IPS DF 6.9 (cell line): ENCODE measurements around the gene PLEKHA8.

Source experiments
- DNase-seq: peaks from one replicate; pipeline ENCODE4 v3.0.0-alpha.2; 2013; ENCODE audit warnings: low read depth, low spot score
- H3K27ac ChIP-seq: one replicate; pipeline ENCODE4 v1.5.1; 2013; ENCODE audit warnings: low read length, control low read depth
- H3K27me3 ChIP-seq: 2 replicates; pipeline ENCODE4 v1.6.1; 2013; ENCODE audit warnings: mild to moderate bottlenecking, low read length; ENCODE audit not compliant: control insufficient read depth, insufficient read depth
- H3K36me3 ChIP-seq: 2 replicates; pipeline ENCODE4 v1.6.1; 2013; ENCODE audit warnings: low read length; ENCODE audit not compliant: control insufficient read depth, insufficient read depth
- H3K4me1 ChIP-seq: 2 replicates; pipeline ENCODE4 v1.6.1; 2013; ENCODE audit warnings: low read length; ENCODE audit not compliant: control insufficient read depth, insufficient read depth
- H3K4me3 ChIP-seq: 2 replicates; pipeline ENCODE4 v1.5.1; 2013; ENCODE audit warnings: mild to moderate bottlenecking, low read length
- H3K9me3 ChIP-seq: 2 replicates; pipeline ENCODE4 v1.6.1; 2013; ENCODE audit warnings: low read length, inconsistent platforms; ENCODE audit not compliant: control insufficient read depth, insufficient read depth
- WGBS: extraction: QIAGEN DNeasy Blood & Tissue Kit; methylation state at CpG from one replicate; pipeline ENCODE4 v1.1.7; 2013; ENCODE audit warnings: mixed read lengths, missing lambda C conversion rate; ENCODE audit not compliant: insufficient read length, insufficient coverage; 5-methylcytosine and 5-hydroxymethylcytosine counted together

Gene PLEKHA8

DNA sequence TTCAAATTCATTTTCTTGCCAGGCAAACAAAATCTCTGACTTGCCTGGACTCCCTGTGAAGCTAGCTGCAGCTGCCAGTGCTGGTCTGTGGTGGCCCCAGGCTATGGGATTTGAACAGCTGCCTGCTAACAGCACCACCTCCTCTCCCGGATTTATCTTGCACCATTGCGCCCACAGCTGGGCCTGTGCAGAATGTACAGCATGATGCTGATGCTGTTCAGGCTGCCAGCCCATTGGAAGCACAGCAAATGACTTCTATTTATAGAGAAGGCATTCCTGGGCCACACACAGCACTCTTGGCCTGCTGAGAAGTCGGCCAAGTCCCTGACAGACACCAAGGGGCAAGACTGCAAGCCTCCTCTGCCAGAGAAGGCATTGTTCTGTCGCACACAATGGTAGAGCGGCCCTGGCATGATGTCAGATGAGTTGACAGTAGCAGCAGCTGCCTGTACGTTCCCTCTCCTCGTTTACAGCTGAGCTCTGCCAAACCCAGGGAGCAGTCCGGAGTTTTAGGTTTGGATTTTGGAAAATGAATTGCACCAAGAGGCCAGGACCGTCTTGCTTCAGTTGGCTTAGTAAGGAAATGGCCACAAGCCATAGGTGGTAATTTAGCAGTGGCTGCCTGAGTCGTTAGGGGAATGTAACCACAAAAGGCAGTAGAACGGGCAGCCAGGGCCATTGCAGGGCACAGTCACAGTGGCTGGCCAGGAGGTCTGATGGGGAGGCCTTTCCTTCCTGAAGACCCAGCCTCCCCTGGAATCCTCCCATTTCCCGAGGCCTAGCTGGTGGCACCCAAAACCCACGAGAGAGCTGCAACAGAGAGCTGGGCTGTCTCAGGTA is 145.1 kb downstream of the PLEKHA8 start:
- H3K36me3 ChIP-seq, result no peaks in the 10 kb centered on the region
- H3K9me3 ChIP-seq, result no peaks in the 10 kb centered on the region
- DNase-seq, result no peak
- no CpG with 5 or more reads among the region's 13 CpGs for WGBS
- no peaks in the 10 kb centered on the region for H3K27me3 ChIP-seq
- H3K4me3 ChIP-seq, result no peak overlapping the region
- peaks cover 7% of the 10 kb centered on the region for H3K4me1 ChIP-seq
- no peak overlapping the region for H3K27ac ChIP-seq

DNA sequence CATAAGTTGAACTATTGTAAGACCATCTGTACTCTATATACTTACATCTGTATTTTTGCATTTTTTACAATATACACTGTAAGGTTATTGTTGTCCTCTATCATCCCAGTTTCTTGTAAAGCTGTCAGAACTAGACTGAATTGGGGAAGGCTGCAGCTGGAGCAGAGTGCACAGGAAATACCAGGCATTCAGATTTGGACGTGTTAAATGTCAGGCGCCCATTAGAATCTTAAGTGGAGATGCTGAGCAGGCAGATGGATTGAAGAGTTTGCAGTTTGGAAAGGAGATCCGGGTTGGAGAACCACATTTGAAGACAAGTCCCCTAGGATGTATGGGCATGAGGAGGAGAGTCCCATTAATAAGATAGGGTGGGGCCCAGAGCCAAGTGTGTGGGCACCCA is 147.0 kb downstream of the PLEKHA8 start:
- no peak for DNase-seq

DNA sequence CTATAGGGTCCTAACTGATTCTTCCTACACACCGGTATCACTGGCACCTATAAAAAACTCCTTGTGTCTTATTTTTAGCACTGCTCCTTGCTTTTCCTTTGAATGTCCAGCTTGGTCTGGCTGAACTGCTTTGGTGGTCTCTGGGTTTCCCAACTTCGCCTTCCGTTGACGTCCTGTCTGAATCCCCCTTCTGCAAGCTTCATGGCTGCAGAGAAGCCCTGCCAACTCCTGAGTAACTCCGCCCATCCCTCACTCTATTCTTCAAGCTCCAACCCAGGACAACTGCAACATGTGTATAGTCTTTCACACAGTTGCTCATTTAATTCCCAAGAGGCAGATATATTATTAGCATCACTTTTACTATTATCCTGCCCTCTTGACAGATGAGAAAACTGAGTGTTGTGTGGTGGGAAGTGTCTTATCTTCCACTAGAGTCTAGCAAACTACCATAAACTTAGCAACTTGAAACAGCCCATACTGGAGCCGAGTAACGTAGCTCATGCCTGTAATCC is 147.5 kb downstream of the PLEKHA8 start:
- no peaks in the 10 kb centered on the region for H3K9me3 ChIP-seq
- H3K4me3 ChIP-seq, result no peak overlapping the region
- no peaks in the 10 kb centered on the region; the same call in 1 of the 2 replicates for H3K4me1 ChIP-seq
- H3K36me3 ChIP-seq, result no peaks in the 10 kb centered on the region
- H3K27ac ChIP-seq, result no peak overlapping the region
- no CpG with 5 or more reads among the region's 7 CpGs for WGBS
- DNase-seq, result no peak
- H3K27me3 ChIP-seq, result no peaks in the 10 kb centered on the region

More for the DNA sequence above, 147.0 kb downstream of the PLEKHA8 start:
- no peak overlapping the region for H3K27ac ChIP-seq
- H3K4me1 ChIP-seq, result no peaks in the 10 kb centered on the region; the same call in 1 of the 2 replicates
- H3K27me3 ChIP-seq, result no peaks in the 10 kb centered on the region
- no peaks in the 10 kb centered on the region for H3K9me3 ChIP-seq
- H3K36me3 ChIP-seq, result no peaks in the 10 kb centered on the region
- no peak overlapping the region for H3K4me3 ChIP-seq
- no CpG with 5 or more reads among the region's 3 CpGs for WGBS

DNA sequence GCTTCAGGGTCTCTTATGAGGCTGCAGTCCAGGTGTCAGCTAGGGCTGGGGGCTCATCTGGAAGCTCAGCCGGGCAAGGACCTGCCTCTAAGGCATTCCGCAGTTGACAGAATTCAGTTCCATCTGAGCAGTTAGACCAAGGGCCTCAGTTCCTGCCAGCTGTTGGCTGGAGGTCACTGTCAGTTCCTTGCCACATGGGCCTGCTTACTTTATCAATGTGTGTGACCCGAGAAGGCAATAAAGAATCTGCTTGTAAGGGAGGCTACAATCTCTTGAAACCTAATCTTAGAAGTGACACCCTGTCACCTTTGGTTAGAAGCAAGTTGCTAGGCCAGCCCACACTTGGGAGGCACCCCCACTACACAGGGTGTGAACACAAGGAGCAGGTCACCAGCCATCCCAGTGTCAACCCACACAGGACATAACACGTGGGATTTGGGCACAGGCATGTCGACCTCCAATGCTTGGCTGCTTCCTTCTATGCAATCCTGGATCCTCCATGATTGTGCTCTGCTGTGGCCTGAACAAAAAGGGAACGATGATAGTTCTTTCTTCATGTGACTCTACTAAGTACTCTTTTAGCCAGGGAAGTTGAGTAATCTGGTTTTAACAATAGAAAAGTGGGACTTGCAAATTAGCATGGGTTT is 148.4 kb downstream of the PLEKHA8 start:
- Histone ChIP-seq H3K27ac (no peak overlapping the region), H3K36me3 (no peaks in the 10 kb centered on the region), H3K27me3 (no peaks in the 10 kb centered on the region), H3K9me3 (no peaks in the 10 kb centered on the region), H3K4me3 (no peak overlapping the region), H3K4me1 (no peaks in the 10 kb centered on the region; the same call in 1 of the 2 replicates)
- DNase-seq, result no peak
- no CpG with 5 or more reads among the region's 6 CpGs for WGBS

DNA sequence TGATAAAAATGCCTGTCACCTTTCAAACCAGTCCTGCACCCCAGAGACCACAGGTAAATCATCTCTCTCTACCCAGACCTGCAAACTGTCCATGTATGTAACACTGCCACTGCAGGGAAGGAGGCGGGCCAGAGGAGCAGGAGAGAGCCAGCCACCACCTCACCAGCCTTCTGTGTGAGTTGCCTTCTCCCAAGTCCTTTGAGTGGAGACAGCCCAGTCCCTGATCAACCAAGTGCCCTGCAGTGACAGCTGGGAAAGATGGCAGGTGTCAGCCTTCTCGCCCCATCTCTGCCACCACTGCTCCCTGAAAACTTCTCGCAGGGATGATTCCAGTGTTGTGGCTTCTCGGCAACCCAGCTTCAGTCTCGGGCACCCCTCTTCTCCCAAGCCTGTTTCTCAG is 149.0 kb downstream of the PLEKHA8 start:
- no peak for DNase-seq
- no peak overlapping the region for H3K27ac ChIP-seq
- H3K9me3 ChIP-seq, result no peaks in the 10 kb centered on the region
- H3K4me3 ChIP-seq, result no peak overlapping the region
- no CpG with 5 or more reads among the region's 5 CpGs for WGBS
- H3K27me3 ChIP-seq, result no peaks in the 10 kb centered on the region
- no peaks in the 10 kb centered on the region; the same call in 1 of the 2 replicates for H3K4me1 ChIP-seq
- H3K36me3 ChIP-seq, result no peaks in the 10 kb centered on the region

DNA sequence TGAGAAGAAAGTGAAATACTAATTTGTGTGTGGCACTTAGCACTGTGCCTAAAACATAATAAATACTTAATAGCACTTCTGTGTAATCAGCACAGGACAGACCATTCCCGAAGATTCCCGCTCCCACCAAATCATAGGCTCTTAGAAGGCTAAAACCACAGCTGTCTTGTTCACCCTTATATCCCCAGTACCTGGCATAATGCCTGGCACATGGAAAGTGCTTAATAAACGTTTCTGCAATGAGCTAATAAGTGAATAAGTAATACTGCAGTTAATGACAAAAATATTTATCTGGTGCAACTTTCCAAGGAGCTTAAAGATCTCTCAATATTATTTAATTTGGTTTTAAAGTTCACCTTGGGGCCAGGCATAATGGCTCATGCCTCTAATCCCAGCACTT is 149.8 kb downstream of the PLEKHA8 start:
- no CpG with 5 or more reads among the region's 3 CpGs for WGBS
- no peak for DNase-seq
- H3K4me1 ChIP-seq, result no peaks in the 10 kb centered on the region; the same call in 1 of the 2 replicates
- H3K27me3 ChIP-seq, result no peaks in the 10 kb centered on the region
- no peaks in the 10 kb centered on the region for H3K9me3 ChIP-seq
- no peaks in the 10 kb centered on the region for H3K36me3 ChIP-seq
- no peak overlapping the region for H3K4me3 ChIP-seq
- H3K27ac ChIP-seq, result no peak overlapping the region

DNA sequence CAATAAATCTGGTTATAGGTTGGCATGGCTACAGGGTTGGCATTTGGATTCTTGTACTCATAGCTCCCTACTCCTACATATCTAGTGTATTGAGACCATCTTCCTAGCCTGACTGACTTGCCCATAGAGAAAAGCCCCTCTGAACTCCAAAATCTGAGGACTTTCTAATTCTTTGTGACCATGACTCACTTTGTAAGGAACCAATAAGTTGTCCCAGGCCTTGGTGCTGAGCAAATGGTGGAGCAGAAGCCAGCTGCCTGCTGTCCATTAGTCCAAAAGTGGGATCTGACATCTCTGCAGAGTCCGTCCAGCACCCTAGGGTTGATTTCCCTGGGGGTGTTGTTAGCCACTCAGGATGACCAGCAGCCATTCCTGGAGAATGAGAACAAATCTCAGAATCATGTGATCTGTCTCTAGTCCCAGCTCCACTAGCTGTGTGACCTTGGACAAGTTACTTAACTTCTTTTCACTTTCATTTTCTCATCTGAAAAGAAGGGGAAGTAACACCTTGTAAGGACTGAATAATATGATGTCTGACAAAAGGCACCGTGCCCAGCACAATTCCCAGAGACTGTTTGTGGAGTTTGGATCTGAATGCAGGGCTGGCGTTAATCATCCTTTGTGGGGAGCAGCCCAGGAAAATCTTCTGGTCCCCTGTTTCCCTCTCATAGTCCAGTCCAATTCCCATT is 150.7 kb downstream of the PLEKHA8 start:
- H3K36me3 ChIP-seq, result no peaks in the 10 kb centered on the region
- no peak overlapping the region for H3K27ac ChIP-seq
- no peaks in the 10 kb centered on the region; the same call in 1 of the 2 replicates for H3K4me1 ChIP-seq
- H3K4me3 ChIP-seq, result no peak overlapping the region
- no peaks in the 10 kb centered on the region for H3K9me3 ChIP-seq
- DNase-seq, result no peak
- no peaks in the 10 kb centered on the region for H3K27me3 ChIP-seq
- WGBS, result no CpG with 5 or more reads among the region's 3 CpGs
